Measurements from ENCODE around the gene RNF169.

GRCh38 chr11:74839446-74839845 is 90.8 kb downstream of the RNF169 start:
- TF ChIP-seq POLR2AphosphoS5 (IDR thresholded peaks at IDR 0.05) (no peak), CTCF (IDR thresholded peaks at IDR 0.05) (no peak)
